Gastrocnemius medialis (tissue), 4 donors: ENCODE measurements around the gene TEX35. TPM values are rescaled to one million over a fixed set of nuclear protein-coding genes. Genes with fewer than 3 reads are reported as not detected.

Experiments used
- ATAC-seq, 2 donors: fragments of 150-250 bp; one replicate each; pipeline ENCODE4 v1.9.1; 2016
- DNase-seq, 2 donors: peaks; one replicate each; pipeline ENCODE4 v3.0.0-alpha.2; 2019
- H3K27ac ChIP-seq, 4 donors: fragments of 200-600 bp; sonication (generic); 1 replicate in 1 of 4; 2 replicates in 3 of 4; pipeline ENCODE4 v1.5.1; 2016 to 2018; ENCODE audit warnings: mild to moderate bottlenecking in 2 of 4, moderate library complexity in 1 of 4
- H3K27me3 ChIP-seq, 3 donors: fragments of 200-600 bp; sonication (generic) in 2 of 3; 1 replicate in 1 of 3; 2 replicates in 2 of 3; pipeline versions ENCODE4 v1.5.1 to v1.6.0; 2016 to 2019; ENCODE audit warnings: mild to moderate bottlenecking in 1 of 3, moderate library complexity in 1 of 3
- H3K36me3 ChIP-seq, 2 donors: fragments of 200-600 bp; sonication (generic) in 1 of 2; one replicate each; pipeline ENCODE4 v1.5.1; 2017 to 2018
- H3K4me1 ChIP-seq, 2 donors: fragments of 200-600 bp; sonication (generic) in 1 of 2; one replicate each; pipeline ENCODE4 v1.5.1; 2016 to 2017; ENCODE audit warnings: mild to moderate bottlenecking in 2 of 2
- H3K4me3 ChIP-seq, 4 donors: fragments of 200-600 bp; sonication (generic) in 3 of 4; 1 replicate in 1 of 4; 2 replicates in 3 of 4; pipeline ENCODE4 v1.5.1; 2016 to 2019; ENCODE audit warnings: mild to moderate bottlenecking in 2 of 4
- H3K9me3 ChIP-seq, 3 donors: fragments of 200-600 bp; sonication (generic) in 2 of 3; 1 replicate in 1 of 3; 2 replicates in 2 of 3; pipeline ENCODE4 v1.5.1; 2016 to 2019
- POLR2A ChIP-seq, 2 donors: fragments of 450-650 bp; IDR thresholded peaks; one replicate each; pipeline ENCODE4 v1.6.1; 2017; ENCODE audit warnings: antibody characterized with exemption in 2 of 2, mild to moderate bottlenecking in 2 of 2, moderate library complexity in 2 of 2
- in situ Hi-C, 4 donors: fragments of 200-750 bp; cut with MboI; loops; one replicate each; pipeline versions ENCODE4 v1.15.0 to v1.8.0; 2017; ENCODE audit warnings: low sequenced_read_pairs in 4 of 4
- intact Hi-C: fragments of 100-400 bp; cut with DNase I; formaldehyde crosslinking; loops from one replicate; pipeline ENCODE4 v1.15.1; 2023; ENCODE audit warnings: low total_unique reads
- total RNA-seq, 4 donors: library from RNA; depleted of rRNA; stranded (reverse); fragments of >200 nt; gene quantifications; one replicate each; pipeline versions ENCODE4 v1.1.0 to v1.2.3, GENCODE V29; 2016
- TF ChIP-seq, protein P1 (sequence below), 5 experiments: fragments of 450-650 bp in 3 of 5; fragments of 200-600 bp in 2 of 5; sonication (generic) in 2 of 5; IDR thresholded peaks in 4 of 5; conservative IDR thresholded peaks in 1 of 5; 1 replicate in 4 of 5; 2 replicates in 1 of 5; pipeline ENCODE4 v1.5.1; 2016 to 2019; ENCODE audit warnings: antibody characterized with exemption in 5 of 5, mild to moderate bottlenecking in 3 of 5, moderate library complexity in 3 of 5

TEX35 gene
- total RNA-seq, 4 donors from 2014 or later = not detected

DNA sequence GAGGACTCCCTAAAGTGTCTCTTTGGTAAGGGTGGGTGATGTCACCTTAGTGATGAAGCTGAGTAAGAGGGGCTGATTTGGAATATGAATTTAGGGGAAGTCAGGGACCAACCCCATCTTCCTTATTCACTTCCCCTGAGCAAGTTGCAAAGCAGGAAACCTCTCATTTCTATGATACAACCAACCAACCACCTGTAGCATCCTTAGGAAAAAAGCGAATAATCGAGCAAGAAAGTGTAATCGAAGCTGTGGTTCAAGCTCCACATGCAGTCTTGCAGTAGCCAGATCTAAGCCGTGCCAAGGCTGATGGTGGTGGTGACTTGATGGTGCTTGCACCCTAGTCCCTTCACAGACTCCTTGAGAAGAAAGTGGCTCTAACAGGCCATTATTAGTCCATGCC, 3.2 kb downstream of the TEX35 start:
- H3K4me1 ChIP-seq = no peaks in the 10 kb centered on the region
- intact Hi-C loops (no loop called here), in situ Hi-C loops (loop anchor here in 2 of 4 donors (25.0 kb wide), 1 partner anchor 204 kb away; no protein-coding TSS in a partner anchor)
- TF ChIP-seq POLR2A (IDR thresholded peaks at IDR 0.05) = no peak
- TF ChIP-seq, protein P1, sequence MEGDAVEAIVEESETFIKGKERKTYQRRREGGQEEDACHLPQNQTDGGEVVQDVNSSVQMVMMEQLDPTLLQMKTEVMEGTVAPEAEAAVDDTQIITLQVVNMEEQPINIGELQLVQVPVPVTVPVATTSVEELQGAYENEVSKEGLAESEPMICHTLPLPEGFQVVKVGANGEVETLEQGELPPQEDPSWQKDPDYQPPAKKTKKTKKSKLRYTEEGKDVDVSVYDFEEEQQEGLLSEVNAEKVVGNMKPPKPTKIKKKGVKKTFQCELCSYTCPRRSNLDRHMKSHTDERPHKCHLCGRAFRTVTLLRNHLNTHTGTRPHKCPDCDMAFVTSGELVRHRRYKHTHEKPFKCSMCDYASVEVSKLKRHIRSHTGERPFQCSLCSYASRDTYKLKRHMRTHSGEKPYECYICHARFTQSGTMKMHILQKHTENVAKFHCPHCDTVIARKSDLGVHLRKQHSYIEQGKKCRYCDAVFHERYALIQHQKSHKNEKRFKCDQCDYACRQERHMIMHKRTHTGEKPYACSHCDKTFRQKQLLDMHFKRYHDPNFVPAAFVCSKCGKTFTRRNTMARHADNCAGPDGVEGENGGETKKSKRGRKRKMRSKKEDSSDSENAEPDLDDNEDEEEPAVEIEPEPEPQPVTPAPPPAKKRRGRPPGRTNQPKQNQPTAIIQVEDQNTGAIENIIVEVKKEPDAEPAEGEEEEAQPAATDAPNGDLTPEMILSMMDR (IDR thresholded peaks at IDR 0.05 in 4 of 5, conservative IDR thresholded peaks at IDR 0.05 in 1 of 5) = no peak
- H3K36me3 ChIP-seq = no peaks in the 10 kb centered on the region
- ATAC-seq = no peak
- no peaks in the 10 kb centered on the region for H3K9me3 ChIP-seq
- DNase-seq = no peak
- H3K27me3 ChIP-seq = no peaks in the 10 kb centered on the region
- no peak overlapping the region for H3K27ac ChIP-seq
- no peak overlapping the region for H3K4me3 ChIP-seq

DNA sequence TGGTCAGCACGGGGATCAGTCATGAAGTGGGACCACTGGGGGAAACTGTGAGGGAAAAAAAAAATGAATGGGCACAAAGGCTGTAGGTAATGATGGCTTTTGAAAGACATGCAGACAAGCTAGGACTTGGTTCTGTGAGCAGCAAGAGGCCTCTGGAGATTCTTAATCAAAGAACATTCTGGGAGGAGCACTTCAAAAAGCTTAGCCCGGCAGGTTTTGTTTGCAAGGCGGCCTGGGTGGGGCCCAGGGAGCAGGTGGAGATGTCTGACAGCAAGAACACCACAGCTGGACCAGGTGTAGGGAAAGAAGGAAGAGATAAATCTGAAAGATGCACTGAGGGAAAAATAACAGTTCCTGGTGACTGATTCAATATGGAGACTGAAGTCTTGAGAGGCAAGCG, 6.0 kb downstream of the TEX35 start:
- no peak overlapping the region for H3K27ac ChIP-seq
- H3K36me3 ChIP-seq = no peaks in the 10 kb centered on the region
- intact Hi-C loops (no loop called here), in situ Hi-C loops (loop anchor here in 2 of 4 donors (25.0 kb wide), 1 partner anchor 207 kb away; no protein-coding TSS in a partner anchor)
- H3K4me1 ChIP-seq = no peaks in the 10 kb centered on the region
- H3K9me3 ChIP-seq = no peaks in the 10 kb centered on the region
- TF ChIP-seq, protein P1 (IDR thresholded peaks at IDR 0.05 in 4 of 5, conservative IDR thresholded peaks at IDR 0.05 in 1 of 5) = no peak
- no peak for TF ChIP-seq POLR2A (IDR thresholded peaks at IDR 0.05)
- H3K27me3 ChIP-seq = no peaks in the 10 kb centered on the region
- DNase-seq (no peak), ATAC-seq (no peak)
- no peak overlapping the region for H3K4me3 ChIP-seq

DNA sequence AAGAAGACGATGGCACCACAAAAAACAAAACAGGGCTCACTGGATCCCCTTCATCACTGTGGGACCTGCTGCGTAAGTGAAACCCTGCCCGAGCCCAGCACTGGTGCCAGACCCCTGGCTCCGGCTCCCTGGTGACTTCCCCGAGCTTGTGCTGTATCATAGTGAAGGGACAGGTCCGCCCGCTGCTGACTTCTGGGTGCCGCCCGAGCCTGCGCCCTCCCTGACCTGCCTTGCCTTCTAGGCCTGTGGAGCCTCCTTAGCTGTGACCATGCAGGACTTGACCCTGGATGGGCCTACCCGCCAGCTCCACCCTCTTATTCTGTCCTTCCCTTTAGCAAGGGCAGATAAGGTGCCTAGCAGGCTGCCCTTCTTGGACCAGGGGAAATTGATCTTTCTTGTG, 7.9 kb downstream of the TEX35 start:
- in situ Hi-C loops = loop anchor here in 2 of 4 donors (25.0 kb wide), 1 partner anchor 209 kb away; no protein-coding TSS in a partner anchor
- TF ChIP-seq, protein P1 (IDR thresholded peaks at IDR 0.05 in 4 of 5, conservative IDR thresholded peaks at IDR 0.05 in 1 of 5) = no peak
- no peak for TF ChIP-seq POLR2A (IDR thresholded peaks at IDR 0.05)

DNA sequence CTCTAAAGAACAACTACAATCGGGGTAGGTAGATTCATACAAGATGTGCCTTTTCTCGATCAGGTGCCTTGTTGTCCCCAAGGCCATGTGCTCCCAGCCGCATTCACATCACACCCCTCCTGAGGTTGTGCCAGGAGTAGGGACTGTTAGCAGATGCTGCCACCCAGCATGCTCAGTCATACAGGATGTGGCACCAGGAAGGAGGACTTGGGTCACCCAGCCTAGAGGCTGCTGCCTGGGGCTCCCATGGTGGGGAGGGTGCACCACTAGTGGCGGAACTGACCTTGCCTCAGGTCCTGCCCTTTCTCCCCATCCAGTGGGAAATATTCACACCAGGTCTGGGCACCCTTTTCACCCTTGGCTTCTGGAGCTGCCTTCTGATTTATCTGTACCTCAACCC, 8.3 kb downstream of the TEX35 start:
- in situ Hi-C loops (loop anchor here in 2 of 4 donors (25.0 kb wide), 1 partner anchor 209 kb away; no protein-coding TSS in a partner anchor), intact Hi-C loops (no loop called here)
- no peak overlapping the region for H3K27ac ChIP-seq
- no peaks in the 10 kb centered on the region for H3K9me3 ChIP-seq
- ATAC-seq (no peak), DNase-seq (no peak)
- H3K36me3 ChIP-seq = no peaks in the 10 kb centered on the region
- TF ChIP-seq POLR2A (IDR thresholded peaks at IDR 0.05) = no peak
- TF ChIP-seq, protein P1 (IDR thresholded peaks at IDR 0.05 in 4 of 5, conservative IDR thresholded peaks at IDR 0.05 in 1 of 5) = no peak
- no peaks in the 10 kb centered on the region for H3K27me3 ChIP-seq
- H3K4me1 ChIP-seq = no peaks in the 10 kb centered on the region
- no peak overlapping the region for H3K4me3 ChIP-seq

More for the DNA sequence above, 7.9 kb downstream of the TEX35 start:
- Histone ChIP-seq H3K9me3 (no peaks in the 10 kb centered on the region), H3K27ac (no peak overlapping the region), H3K4me1 (no peaks in the 10 kb centered on the region), H3K27me3 (no peaks in the 10 kb centered on the region), H3K4me3 (no peak overlapping the region), H3K36me3 (no peaks in the 10 kb centered on the region)
- intact Hi-C loops = no loop called here
- ATAC-seq = no peak
- no peak for DNase-seq

DNA sequence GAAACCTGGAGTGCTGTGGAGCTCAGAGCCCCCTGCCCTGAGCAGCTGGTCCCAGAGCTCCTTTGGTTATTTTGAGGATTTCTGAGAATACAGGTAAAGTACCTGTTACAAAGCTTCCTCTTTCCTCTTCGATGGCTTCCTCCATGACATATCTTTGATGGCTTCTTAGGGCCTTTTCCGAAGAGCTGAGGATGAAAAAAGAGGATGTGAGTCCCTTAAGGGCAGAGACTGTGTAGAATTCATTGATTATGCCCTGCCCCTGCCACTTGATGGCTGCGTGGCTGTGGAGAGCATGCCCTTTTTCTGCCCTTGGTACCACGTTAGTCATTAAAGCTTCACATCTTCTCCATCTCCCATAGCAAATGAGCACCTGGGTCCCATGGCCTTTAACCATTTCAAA, 14.2 kb downstream of the TEX35 start:
- Histone ChIP-seq H3K27me3 (no peaks in the 10 kb centered on the region), H3K4me1 (peaks cover 0 to 4% of the 10 kb centered on the region in 2 donors), H3K9me3 (no peaks in the 10 kb centered on the region), H3K27ac (no peak overlapping the region), H3K4me3 (no peak overlapping the region), H3K36me3 (no peaks in the 10 kb centered on the region)
- DNase-seq (no peak), ATAC-seq (no peak)
- in situ Hi-C loops = loop anchor here in 3 of 4 donors (5.0 to 25.0 kb wide), 3 partner anchors 225 to 835 kb away; partner anchors contain the start of gene AXDND1 (in 2 of the 3)
- intact Hi-C loops = no loop called here
- TF ChIP-seq, protein P1 (IDR thresholded peaks at IDR 0.05 in 4 of 5, conservative IDR thresholded peaks at IDR 0.05 in 1 of 5) = no peak
- TF ChIP-seq POLR2A (IDR thresholded peaks at IDR 0.05) = no peak
